ENCODE data around the gene DOK5.

Gene DOK5

GRCh38 chr20:54590856-54591255 is 115.5 kb downstream of the DOK5 start:
- H3K27ac ChIP-seq: no peak overlapping the region
- TF ChIP-seq, protein P1, sequence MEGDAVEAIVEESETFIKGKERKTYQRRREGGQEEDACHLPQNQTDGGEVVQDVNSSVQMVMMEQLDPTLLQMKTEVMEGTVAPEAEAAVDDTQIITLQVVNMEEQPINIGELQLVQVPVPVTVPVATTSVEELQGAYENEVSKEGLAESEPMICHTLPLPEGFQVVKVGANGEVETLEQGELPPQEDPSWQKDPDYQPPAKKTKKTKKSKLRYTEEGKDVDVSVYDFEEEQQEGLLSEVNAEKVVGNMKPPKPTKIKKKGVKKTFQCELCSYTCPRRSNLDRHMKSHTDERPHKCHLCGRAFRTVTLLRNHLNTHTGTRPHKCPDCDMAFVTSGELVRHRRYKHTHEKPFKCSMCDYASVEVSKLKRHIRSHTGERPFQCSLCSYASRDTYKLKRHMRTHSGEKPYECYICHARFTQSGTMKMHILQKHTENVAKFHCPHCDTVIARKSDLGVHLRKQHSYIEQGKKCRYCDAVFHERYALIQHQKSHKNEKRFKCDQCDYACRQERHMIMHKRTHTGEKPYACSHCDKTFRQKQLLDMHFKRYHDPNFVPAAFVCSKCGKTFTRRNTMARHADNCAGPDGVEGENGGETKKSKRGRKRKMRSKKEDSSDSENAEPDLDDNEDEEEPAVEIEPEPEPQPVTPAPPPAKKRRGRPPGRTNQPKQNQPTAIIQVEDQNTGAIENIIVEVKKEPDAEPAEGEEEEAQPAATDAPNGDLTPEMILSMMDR (IDR thresholded peaks at IDR 0.05): no peak
- TF ChIP-seq ZFX (IDR thresholded peaks at IDR 0.05; ENCODE audit: borderline replicate concordance): no peak

GRCh38 chr20:54596651-54597050 is 121.3 kb downstream of the DOK5 start:
- no peak for TF ChIP-seq ZFX (IDR thresholded peaks at IDR 0.05; ENCODE audit: borderline replicate concordance)
- TF ChIP-seq, protein P1 (IDR thresholded peaks at IDR 0.05): no peak
- H3K27ac ChIP-seq: no peak overlapping the region

DNA sequence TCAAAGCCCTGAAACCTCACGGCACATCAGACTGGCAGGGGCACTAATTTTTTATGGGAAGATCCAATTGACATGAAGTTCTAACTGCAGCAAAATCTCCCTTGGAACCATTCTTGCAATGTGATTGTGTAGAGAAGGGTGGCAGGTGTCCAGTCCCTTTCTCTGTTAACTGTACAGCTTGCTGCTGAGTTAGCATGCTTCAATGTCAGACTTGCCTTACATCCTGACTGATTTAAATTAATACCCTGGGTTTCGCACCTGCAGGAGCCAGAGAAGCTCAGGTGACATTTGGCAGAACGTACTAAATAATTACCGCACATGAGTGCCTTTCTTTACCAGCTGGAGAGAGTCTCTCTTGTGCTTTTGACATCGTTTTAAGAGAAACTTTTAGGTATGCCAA is 123.0 kb downstream of the DOK5 start:
- H3K27ac ChIP-seq: no peak overlapping the region
- TF ChIP-seq, protein P1 (IDR thresholded peaks at IDR 0.05): no peak
- TF ChIP-seq ZFX (IDR thresholded peaks at IDR 0.05; ENCODE audit: borderline replicate concordance): no peak

- TF ChIP-seq, protein P1 (IDR thresholded peaks at IDR 0.05): no peak
- TF ChIP-seq ZFX (IDR thresholded peaks at IDR 0.05; ENCODE audit: borderline replicate concordance): no peak
- H3K27ac ChIP-seq: no peak overlapping the region
Measured at GRCh38 chr20:54600634-54601033, 125.2 kb downstream of the DOK5 start.

- TF ChIP-seq, protein P1 (IDR thresholded peaks at IDR 0.05): no peak
- TF ChIP-seq ZFX (IDR thresholded peaks at IDR 0.05; ENCODE audit: borderline replicate concordance): no peak
- no peak overlapping the region for H3K27ac ChIP-seq
Measured at GRCh38 chr20:54601831-54602515, 126.6 kb downstream of the DOK5 start.

GRCh38 chr20:54605319-54605718 is 129.9 kb downstream of the DOK5 start:
- no peak overlapping the region for H3K27ac ChIP-seq
- TF ChIP-seq, protein P1 (IDR thresholded peaks at IDR 0.05): no peak
- TF ChIP-seq ZFX (IDR thresholded peaks at IDR 0.05; ENCODE audit: borderline replicate concordance): no peak

- TF ChIP-seq, protein P1 (IDR thresholded peaks at IDR 0.05): no peak
- no peak for TF ChIP-seq ZFX (IDR thresholded peaks at IDR 0.05; ENCODE audit: borderline replicate concordance)
- H3K27ac ChIP-seq: no peak overlapping the region
Measured at GRCh38 chr20:54606380-54606779, 131.0 kb downstream of the DOK5 start.

Data from 22Rv1 (cell line).